HG03025 (cell line): ENCODE results near the gene PROM2.

Source experiments
- ATAC-seq: cut with Tn5 transposase; IDR thresholded peaks from one replicate; pipeline ENCODE4 v1.9.1; 2021; ENCODE audit warnings: mild to moderate bottlenecking, moderate library complexity; ENCODE audit not compliant: unreplicated experiment, low FRiP score

PROM2 gene

DNA sequence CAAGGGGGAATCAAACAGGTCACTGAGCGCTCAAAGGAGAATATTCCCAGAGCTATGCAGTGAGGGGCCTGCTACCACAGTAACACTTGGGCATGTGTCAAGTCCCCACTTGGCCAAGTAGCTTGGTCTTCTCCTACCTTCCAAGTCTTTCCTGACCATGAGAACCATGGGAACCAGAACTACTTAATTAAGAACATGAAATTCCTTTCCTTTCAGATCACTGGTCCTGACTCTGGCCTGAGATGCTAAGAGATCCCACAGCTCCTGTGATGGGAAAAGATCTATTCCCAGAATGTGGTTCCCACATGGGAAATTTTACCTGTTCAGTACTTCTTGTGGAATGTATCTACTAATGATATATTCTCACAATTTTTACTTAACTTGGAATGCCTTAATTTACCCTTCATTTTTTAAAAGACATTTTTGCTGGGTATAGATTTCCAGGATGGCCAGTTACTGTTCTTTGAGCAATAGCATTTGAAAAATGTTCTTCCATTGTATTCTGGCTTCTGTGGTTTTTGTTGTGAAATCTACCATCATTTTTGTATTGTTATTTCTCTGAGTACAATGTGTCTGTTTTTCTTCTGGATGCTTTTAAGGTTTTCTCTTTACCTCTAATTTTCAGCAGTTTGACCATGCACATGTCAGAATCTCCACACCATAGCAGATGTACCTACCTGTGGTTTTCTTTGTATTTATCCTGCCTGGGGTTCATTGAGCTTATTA is 60.8 kb downstream of the PROM2 start:
- ATAC-seq, result no peak

DNA sequence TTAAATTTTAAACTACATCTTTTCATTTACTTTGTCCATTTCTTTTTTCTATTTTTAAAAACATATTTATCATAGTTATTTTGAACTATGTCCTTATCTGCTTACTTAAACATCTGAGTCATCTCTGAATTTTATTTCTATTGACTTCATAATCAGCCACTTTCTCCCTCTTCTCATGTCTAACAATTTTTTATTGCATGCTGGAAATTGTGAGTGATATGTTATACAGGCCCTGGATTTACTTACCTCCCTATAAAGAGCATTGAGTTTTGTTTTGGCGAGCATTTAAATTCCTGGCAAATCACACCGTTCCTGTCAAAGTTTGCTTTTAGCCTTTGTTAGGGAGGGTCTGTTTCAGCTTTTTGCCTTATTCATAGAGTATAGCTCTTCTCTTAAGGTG is 62.2 kb downstream of the PROM2 start:
- ATAC-seq, result no peak

DNA sequence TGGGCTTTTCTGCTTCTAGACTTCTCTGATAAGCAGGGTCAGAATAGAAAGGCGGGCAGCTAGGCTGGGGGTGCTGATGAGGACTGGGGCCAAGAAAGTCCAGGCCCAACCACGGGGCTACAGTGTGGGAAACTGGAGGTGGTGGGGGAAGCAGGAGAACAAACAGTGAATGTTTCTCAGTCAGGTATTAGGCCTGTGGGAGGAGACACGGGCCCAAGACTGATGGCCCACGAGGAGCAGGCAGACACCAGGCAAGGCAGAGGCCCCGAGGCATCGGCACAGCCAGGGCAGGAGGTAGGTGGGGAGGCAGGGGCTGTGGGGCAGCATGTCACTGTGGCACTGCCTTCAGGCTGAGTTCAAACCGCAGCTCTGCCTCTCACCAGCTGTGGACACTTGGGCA is 63.6 kb downstream of the PROM2 start:
- ATAC-seq, result no peak
